Measurements from ENCODE around the gene PLG.
"Not testable (repeated sequence)": the region's sequence is repeated elsewhere in the genome, so short reads cannot be mapped to it uniquely, and the experiment has no call there.

PLG gene

GRCh38 chr6:160701918-160702680 lies at the start of gene PLG:
Gene PLG (plus strand): TSS chr6:160702244. CDS start chr6:160702305, 61 bp downstream.
- not testable (repeated sequence) for DNase-seq (ENCODE audit: low spot score)

GRCh38 chr6:160659562-160659961 lies 42.5 kb upstream of the PLG start:
- no peak for DNase-seq (ENCODE audit: low spot score)

- DNase-seq (ENCODE audit: low spot score), result no peak
These were observed 40.8 kb upstream of the PLG start for GRCh38 chr6:160661216-160661615.

- DNase-seq (ENCODE audit: low spot score), result no peak
These were observed 39.6 kb upstream of the PLG start for GRCh38 chr6:160662429-160662828.

GRCh38 chr6:160662842-160663241 lies 39.2 kb upstream of the PLG start:
- DNase-seq (ENCODE audit: low spot score), result no peak

DNA sequence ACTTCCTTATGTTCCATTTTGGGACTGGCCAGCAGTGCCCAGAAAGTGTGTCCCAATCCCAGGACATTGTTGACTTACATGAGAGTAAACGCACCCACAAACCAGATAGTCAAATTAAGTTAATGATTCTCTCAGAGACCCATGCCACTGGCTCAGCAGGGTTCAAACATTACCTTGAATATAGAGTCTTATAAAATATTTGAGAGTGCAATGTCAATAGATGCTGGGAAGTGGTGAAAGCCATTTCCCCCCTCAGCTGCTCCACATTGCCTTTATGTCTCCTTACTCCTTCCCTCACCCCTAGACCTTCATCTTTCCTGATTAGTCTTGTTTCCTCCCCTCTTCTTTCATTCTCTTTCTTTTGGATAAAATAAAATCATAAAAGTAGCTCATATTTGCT lies 37.8 kb upstream of the PLG start, which contains the start of gene LPA:
Gene LPA (minus strand): TSS at position 78 of the 400 bp plus-strand sequence. CDS start 61 bp downstream, at position 17.
- DNase-seq (ENCODE audit: low spot score), result not testable (repeated sequence)

GRCh38 chr6:160667639-160668481 lies 34.2 kb upstream of the PLG start:
- DNase-seq (ENCODE audit: low spot score), result peak; percentile 2

- no peak for DNase-seq (ENCODE audit: low spot score)
These were observed 33.5 kb upstream of the PLG start for GRCh38 chr6:160668589-160668988.

DNA sequence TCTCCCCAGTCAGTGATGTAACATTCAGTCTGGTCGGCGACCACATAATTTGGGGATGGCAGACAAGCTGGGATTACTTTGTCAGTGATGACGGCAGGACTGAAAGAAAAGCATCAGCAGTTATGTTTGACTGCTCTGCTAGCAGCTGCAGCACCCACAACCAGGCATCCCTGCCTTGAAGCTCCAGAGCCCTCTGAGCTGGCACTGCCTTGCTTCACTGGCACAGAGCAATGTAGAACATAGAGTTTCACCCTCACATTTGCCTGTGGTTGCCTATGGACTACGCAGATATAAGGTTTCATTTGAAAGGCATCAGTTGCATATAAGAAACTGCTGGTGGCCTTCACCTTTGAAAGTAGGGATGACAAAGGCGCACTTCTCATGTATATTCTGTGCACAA lies 25.6 kb upstream of the PLG start:
- DNase-seq (ENCODE audit: low spot score), result not testable (repeated sequence)

GRCh38 chr6:160678230-160678629 lies 23.8 kb upstream of the PLG start:
- DNase-seq (ENCODE audit: low spot score), result no peak

GRCh38 chr6:160678744-160679401 lies 23.2 kb upstream of the PLG start:
- DNase-seq (ENCODE audit: low spot score), result no peak

- DNase-seq (ENCODE audit: low spot score), result no peak
These were observed 22.7 kb upstream of the PLG start for GRCh38 chr6:160679402-160679769.

DNA sequence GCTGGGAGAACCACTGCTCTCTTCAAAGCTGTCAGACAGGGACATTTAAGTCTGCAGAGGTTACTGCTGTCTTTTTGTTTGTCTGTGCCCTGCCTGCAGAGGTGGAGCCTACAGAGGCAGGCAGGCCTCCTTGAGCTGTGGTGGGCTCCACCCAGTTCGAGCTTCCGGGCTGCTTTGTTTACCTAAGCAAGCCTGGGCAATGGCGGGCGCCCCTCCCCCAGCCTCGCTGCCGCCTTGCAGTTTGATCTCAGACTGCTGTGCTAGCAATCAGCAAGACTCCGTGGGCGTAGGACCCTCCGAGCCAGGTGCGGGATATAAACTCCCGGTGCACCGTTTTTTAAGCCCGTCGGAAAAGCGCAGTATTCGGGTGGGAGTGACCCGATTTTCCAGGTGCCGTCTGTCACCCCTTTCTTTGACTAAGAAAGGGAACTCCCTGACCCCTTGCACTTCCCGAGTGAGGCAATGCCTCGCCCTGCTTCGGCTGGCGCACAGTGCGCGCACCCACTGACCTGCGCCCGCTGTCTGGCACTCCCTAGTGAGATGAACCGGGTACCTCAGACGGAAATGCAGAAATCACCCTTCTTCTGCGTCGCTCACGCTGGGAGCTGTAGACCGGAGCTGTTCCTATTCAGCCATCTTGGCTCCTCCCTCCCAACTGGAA lies 16.8 kb upstream of the PLG start:
- DNase-seq (ENCODE audit: low spot score), result not testable (repeated sequence)

DNA sequence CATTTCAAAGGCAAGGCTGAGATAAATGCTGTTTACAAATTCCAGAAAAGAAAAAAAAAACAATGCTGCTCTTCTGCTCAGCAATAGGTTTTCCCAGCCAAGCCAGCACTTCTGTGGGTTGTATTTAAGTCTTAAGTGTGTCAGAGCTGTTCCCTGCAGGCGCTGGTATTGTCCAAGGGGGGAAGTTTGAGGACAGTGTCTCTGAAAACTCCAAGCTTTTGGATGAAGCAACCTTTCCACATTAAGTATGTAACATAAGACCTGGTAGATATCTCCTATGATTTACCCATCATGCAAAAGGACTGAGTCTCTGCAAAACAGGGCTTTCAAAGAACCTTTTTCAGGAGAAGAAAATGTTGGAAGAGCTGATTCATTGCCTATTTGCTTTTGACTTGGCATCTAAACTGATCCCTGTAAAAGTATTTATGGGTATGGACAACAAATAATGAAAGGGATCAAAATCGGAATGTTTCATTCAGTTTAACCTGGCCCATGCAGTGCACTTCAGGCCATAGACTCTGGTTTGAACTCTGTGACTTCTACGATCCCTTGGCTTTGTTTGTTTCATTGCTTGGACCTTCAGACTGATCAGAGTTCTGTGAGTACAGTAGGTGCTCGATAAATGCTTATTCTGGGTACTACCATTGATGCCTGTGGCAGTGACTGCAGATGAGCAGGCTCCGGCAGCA lies 16.1 kb upstream of the PLG start:
- no peak for DNase-seq (ENCODE audit: low spot score)

GRCh38 chr6:160690458-160690857 lies 11.6 kb upstream of the PLG start:
- no peak for DNase-seq (ENCODE audit: low spot score)

- no peak for DNase-seq (ENCODE audit: low spot score)
These were observed 10.4 kb upstream of the PLG start for GRCh38 chr6:160691617-160692016.

GRCh38 chr6:160692369-160692959 lies 9.6 kb upstream of the PLG start:
- DNase-seq (ENCODE audit: low spot score), result no peak

GRCh38 chr6:160695025-160695424 lies 7.0 kb upstream of the PLG start:
- DNase-seq (ENCODE audit: low spot score), result not testable (repeated sequence)

DNA sequence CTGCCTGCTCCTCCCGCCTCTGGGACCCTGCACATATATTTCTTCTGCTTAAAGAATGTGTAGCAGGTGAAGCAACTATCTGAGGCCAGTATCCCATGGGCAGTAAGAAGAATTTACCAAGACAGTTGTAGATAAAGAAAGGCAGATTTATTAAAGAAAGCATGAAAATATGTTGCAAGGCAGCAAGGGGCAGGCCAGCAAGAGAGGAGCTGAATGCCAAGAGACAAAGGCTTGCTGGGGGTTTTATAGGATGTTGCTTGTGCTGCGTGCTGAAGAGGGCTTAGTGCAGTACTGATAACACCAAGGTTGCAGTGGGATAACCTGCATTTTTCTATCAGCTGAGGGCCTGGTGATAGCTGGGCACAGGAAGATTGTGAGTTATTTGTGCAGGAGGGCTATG lies 6.4 kb upstream of the PLG start:
- not testable (repeated sequence) for DNase-seq (ENCODE audit: low spot score)

DNA sequence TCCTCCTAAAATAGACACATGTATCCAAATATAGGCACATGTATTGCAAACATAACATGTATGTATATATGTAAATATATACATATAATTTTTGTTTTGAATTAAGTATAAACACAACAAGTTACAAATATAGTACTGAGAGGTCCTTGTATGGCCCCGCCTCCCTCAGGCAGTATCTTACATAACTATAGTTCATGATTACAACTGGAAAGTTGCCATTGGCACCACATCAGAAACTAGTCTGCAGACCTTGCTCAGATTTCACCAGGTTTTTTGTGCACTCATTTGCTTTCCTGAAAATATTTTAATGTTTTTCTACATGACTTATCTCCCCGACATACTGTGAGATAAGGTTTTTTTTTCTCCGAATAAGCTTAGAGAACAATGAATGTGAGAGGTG lies 5.2 kb upstream of the PLG start:
- not testable (repeated sequence) for DNase-seq (ENCODE audit: low spot score)

- DNase-seq (ENCODE audit: low spot score), result no peak
These were observed 4.2 kb upstream of the PLG start for GRCh38 chr6:160697826-160698225.

Data from pons (tissue), 1 donor.